HG03095 (cell line): ENCODE data around the gene SNRPA1.
A peak's percentile ranks its signal among the peaks of the same experiment; 100 is the strongest.

Experiments
- ATAC-seq: cut with Tn5 transposase; IDR thresholded peaks from one replicate; pipeline ENCODE4 v1.9.1; 2021; ENCODE audit warnings: moderate library complexity; ENCODE audit not compliant: unreplicated experiment

Gene SNRPA1

DNA sequence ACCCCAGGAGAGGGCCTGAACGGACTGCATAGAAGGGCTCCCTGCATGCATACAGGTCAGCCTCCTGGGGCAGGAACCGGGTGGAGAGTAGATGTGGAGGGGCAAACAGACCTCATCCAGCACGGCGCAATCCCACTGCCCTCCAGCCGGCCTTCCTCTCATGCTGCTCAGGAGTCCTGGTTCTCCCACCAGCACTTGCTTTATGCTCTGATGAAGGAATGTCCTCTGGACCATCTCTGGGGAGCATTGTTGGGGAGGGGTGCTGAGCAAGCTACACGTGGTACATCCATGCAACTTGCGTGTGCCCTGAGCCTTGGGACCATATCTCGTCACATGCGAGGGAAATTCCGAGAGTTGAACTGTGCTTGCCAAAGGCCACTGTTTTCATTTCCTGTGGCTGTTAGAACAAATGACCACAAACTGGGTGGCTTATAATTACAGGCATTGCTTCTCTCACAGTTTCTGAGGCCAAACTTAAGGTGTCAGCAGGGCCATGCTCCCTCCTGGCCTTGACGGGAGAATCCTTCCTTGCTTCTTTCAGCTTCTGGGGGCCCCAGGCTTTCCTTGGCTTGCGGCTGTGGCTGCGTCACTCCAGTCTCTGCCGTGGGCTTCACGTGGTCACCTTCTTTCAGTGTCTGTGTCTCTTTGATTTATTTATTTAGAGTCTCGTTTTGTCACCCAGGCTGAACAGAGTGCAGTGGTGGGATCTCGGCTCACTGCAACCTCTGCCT, 30.0 kb downstream of the SNRPA1 start:
- peak; percentile 48 for ATAC-seq

DNA sequence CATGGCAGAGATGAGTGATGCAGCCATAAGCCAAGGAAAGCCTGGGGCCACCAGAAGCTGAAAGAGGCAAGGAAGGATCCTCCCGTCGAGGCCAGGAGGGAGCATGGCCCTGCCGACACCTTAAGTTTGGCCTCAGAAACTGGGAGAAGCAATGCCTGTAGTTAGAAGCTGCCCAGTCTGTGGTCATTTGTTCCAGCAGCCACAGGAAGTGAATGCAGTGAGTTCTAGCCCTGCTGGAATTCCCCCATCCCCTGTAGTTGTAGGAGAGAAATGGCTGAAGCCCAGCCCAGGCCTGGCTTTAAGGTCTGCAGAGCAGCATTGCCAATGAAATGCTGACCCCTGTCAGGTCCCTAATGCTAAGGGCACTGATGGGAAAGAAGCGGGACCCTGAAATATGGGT, 31.0 kb downstream of the SNRPA1 start:
- no peak for ATAC-seq

DNA sequence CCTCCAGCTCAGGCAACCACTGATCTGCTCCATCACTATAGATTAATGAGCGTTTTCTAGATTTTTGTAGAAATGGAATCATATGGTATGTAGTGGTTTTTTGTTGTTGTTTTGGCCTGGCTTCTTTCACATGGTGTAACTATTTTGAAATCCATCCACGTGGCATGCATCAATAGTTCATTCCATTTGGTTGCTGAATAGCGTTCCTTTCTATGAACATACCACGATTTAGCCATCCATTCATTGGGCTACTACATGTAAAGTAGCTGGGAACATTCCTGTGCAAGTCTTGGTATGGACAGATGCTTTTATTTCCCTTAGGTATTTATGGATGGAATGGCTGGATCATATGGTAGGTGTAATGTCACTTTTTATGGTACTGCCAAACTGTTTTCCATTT, 32.5 kb downstream of the SNRPA1 start:
- ATAC-seq, result no peak

GRCh38 chr15:101258238-101259144, 36.6 kb downstream of the SNRPA1 start:
- peak; percentile 49 for ATAC-seq

DNA sequence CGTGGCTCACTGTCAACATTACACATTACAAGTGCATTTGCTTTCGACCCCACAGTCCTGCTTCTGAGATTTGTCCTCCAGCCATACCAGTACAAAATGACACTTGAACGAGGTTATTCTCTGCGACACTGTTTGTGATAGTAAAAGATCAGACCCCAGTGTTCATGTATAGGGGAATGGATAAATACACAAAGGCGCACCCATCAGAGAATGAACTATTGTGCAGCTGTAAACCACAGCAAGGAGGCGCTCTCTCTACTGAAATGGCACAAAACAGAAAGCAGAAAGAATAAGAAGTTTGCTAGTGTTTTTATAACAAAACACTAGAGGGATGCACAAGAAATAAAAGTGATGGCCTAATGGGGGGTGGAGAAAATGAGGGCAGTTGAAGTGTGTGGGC, 38.3 kb downstream of the SNRPA1 start:
- no peak for ATAC-seq

GRCh38 chr15:101255615-101256241, 39.3 kb downstream of the SNRPA1 start:
- no peak for ATAC-seq

GRCh38 chr15:101255051-101255395, 40.0 kb downstream of the SNRPA1 start:
- ATAC-seq, result no peak

GRCh38 chr15:101254157-101255050, 40.6 kb downstream of the SNRPA1 start:
- ATAC-seq, result no peak

DNA sequence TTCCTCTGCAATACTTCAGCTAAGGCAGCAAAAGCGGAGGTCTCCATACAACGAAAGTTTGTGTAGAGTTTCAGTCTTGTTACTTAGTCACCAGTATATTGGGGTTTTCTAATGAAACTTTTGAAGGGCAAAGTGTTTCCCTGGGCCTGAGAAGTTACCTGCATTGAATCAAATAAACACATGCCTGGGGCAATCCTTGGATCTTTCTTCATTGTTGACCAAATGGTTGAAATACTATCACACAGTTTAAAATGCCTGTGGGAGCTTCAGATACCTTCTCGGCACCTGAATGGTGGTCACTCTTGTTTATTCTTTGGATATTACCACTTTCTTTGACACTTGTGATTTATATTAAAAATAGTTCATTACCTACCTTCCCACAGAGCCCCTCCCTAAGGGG, 42.2 kb downstream of the SNRPA1 start:
- no peak for ATAC-seq

GRCh38 chr15:101251830-101252820, 42.9 kb downstream of the SNRPA1 start, which contains the start of gene CHSY1:
Gene CHSY1 (minus strand): TSS chr15:101252048. CDS start chr15:101251456, 592 bp downstream.
- peak; percentile 66 for ATAC-seq

DNA sequence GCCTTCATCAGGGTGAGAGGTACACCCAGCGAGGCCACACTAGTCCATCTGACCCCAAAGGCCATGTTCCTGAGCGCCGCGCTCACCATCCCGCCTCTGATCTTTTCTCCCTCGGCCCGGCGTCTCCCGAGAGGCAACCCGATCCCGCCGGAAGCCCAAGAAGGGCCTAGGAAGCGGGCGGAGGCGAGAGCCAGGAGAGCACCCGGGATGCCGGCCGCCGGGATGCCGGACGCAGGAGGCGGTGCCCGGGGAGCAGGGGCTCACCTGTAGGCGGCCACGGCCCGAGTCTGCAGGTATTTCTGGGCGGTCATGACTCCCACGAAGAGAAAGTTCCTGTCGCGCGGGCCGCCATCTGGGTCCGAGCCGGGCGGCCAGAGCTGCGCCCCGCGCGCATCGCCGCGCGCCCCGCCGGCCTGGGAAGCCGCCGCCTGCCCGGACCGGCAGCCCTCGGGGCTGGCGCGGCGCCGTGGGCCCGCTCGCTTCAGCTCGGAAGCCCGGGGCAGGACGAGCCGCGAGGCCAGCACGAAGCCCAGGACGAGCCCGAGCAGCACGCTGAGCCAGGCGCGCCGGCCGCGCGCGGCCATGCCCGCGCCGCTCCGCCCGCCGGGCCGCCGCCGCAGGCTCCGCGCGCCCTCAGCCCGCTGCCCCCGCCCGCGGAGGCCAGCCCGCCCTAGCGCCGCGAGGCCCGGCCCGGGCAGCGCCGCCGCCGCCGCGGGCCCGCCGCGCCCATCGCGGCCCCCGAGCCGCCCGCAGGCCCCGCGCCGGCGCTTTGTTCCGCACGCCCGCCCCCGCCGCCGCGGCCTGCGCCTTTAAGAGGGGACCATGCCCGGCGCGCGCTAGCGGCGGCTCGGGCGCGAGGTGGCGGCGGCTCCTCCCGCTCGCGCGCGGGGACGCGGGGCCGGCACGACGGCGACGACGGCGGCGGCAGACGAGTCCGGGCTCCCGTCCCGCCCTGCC, 43.9 kb downstream of the SNRPA1 start:
- peak; percentile 19 for ATAC-seq

- ATAC-seq, result no peak
Measured at GRCh38 chr15:101250341-101250831, 44.7 kb downstream of the SNRPA1 start.

- no peak for ATAC-seq
Measured at GRCh38 chr15:101248274-101248673, 46.8 kb downstream of the SNRPA1 start.

GRCh38 chr15:101246824-101247745, 48.0 kb downstream of the SNRPA1 start:
- ATAC-seq, result no peak

DNA sequence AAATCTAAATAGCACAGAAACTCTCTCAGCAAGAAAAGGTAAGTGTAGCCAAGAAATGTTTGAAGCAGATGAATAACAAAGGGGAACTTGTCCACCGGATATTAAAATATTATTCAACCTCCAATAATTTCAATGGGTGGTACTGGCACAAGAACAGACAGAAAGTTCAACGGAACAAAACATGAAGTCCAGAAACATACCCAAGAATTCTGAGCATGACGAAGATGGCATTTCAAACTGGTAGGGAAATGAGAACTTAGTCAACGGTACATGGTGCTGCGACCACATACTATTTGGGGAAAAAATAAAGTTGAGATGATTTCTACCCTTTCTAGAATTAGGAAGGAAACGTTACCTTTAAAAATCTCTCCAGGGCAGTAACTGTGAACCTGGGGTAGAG, 48.7 kb downstream of the SNRPA1 start:
- ATAC-seq, result no peak

GRCh38 chr15:101244889-101245668, 50.0 kb downstream of the SNRPA1 start:
- ATAC-seq, result no peak
